DND-41 (cell line): Measurements from ENCODE around the gene MED23.
"Not testable (repeated sequence)": the region's sequence is repeated elsewhere in the genome, so short reads cannot be mapped to it uniquely, and the experiment has no call there.

Experiments used
- ATAC-seq: fragments of 200-7000 bp; cut with Tn5 transposase; 3 replicates; pipeline ENCODE4 v1.9.1; 2021; ENCODE audit warnings: low read depth; ENCODE audit not compliant: insufficient read depth
- DNase-seq: peaks from one replicate; pipeline ENCODE4 v3.0.0-alpha.2; 2020
- H2AFZ ChIP-seq: 2 replicates; pipeline ENCODE4 v1.6.0; 2012; ENCODE audit warnings: low read depth, low read length
- H3K27ac ChIP-seq: 2 replicates; pipeline ENCODE4 v1.5.1; 2012; ENCODE audit warnings: low read length, inconsistent platforms
- H3K27me3 ChIP-seq: fragments of 200-600 bp; sonication (generic); 2 replicates; pipeline ENCODE4 v1.6.0; 2012; ENCODE audit warnings: low read length, mild to moderate bottlenecking, inconsistent platforms; ENCODE audit not compliant: insufficient read depth, poor library complexity
- H3K36me3 ChIP-seq: 2 replicates; pipeline ENCODE4 v1.5.1; 2012; ENCODE audit warnings: low read length, inconsistent platforms; ENCODE audit not compliant: insufficient read depth
- H3K4me1 ChIP-seq: 2 replicates; pipeline ENCODE4 v1.5.1; 2012; ENCODE audit warnings: mild to moderate bottlenecking, low read length; ENCODE audit not compliant: insufficient read depth
- H3K4me2 ChIP-seq: 2 replicates; pipeline ENCODE4 v1.6.0; 2012; ENCODE audit warnings: mild to moderate bottlenecking, moderate library complexity, low read length, inconsistent platforms; ENCODE audit not compliant: insufficient read depth
- H3K4me3 ChIP-seq, 2 experiments: fragments of 200-600 bp in 1 of 2; shearing (Covaris generic) in 1 of 2; 2 replicates each; pipeline ENCODE4 v1.5.1; 2012 to 2016; ENCODE audit warnings: inconsistent platforms in 2 of 2, low read length in 2 of 2, mild to moderate bottlenecking in 2 of 2, low read depth in 1 of 2, moderate library complexity in 1 of 2
- H3K79me2 ChIP-seq: 2 replicates; pipeline ENCODE4 v1.6.0; 2012; ENCODE audit warnings: low read length, inconsistent platforms; ENCODE audit not compliant: insufficient read depth
- H3K9ac ChIP-seq: 2 replicates; pipeline ENCODE4 v1.6.0; 2012; ENCODE audit warnings: low read depth, mild to moderate bottlenecking, inconsistent platforms, low read length, moderate library complexity
- H3K9me3 ChIP-seq: 2 replicates; pipeline ENCODE4 v1.5.1; 2012; ENCODE audit warnings: low read length, moderate library complexity, mild to moderate bottlenecking, inconsistent platforms; ENCODE audit not compliant: insufficient read depth, severe bottlenecking
- H4K20me1 ChIP-seq: 2 replicates; pipeline ENCODE4 v1.6.0; 2012; ENCODE audit warnings: low read length; ENCODE audit not compliant: insufficient read depth
- CTCF ChIP-seq: IDR thresholded peaks from 2 replicates; pipeline ENCODE4 v1.5.1; 2012; ENCODE audit warnings: borderline replicate concordance, low read length, moderate library complexity, mild to moderate bottlenecking; ENCODE audit not compliant: poor library complexity, severe bottlenecking; ENCODE audit errors: extremely low read depth
- EZH2 ChIP-seq: IDR thresholded peaks from 3 replicates; pipeline ENCODE4 v1.6.1; 2012; ENCODE audit warnings: borderline replicate concordance, low read depth, mild to moderate bottlenecking, moderate library complexity, low read length, inconsistent platforms; ENCODE audit not compliant: severe bottlenecking

MED23 gene

GRCh38 chr6:131549811-131550210 lies 78.2 kb downstream of the MED23 start:
- Histone ChIP-seq H3K27me3 (no peaks in the 10 kb centered on the region), H4K20me1 (no peaks in the 10 kb centered on the region), H3K4me3 (no peak overlapping the region), H3K4me2 (no peak overlapping the region), H3K27ac (no peak overlapping the region), H2AFZ (no peak overlapping the region), H3K9me3 (no peaks in the 10 kb centered on the region), H3K9ac (no peak overlapping the region), H3K79me2 (no peaks in the 10 kb centered on the region), H3K36me3 (no peaks in the 10 kb centered on the region), H3K4me1 (no peaks in the 10 kb centered on the region)
- TF ChIP-seq EZH2: no peak
- no peak for TF ChIP-seq CTCF
- DNase-seq: no peak
- no peak for ATAC-seq

- no peak overlapping the region for H3K4me3 ChIP-seq
- H3K79me2 ChIP-seq: no peaks in the 10 kb centered on the region
- H2AFZ ChIP-seq: no peak overlapping the region
- TF ChIP-seq CTCF (no peak), EZH2 (no peak)
- no peaks in the 10 kb centered on the region for H3K9me3 ChIP-seq
- H3K4me2 ChIP-seq: no peak overlapping the region
- ATAC-seq: no peak
- no peaks in the 10 kb centered on the region for H3K4me1 ChIP-seq
- no peak for DNase-seq
- no peaks in the 10 kb centered on the region for H4K20me1 ChIP-seq
- no peak overlapping the region for H3K27ac ChIP-seq
- no peaks in the 10 kb centered on the region for H3K27me3 ChIP-seq
- no peaks in the 10 kb centered on the region for H3K36me3 ChIP-seq
- no peak overlapping the region for H3K9ac ChIP-seq
Measured at GRCh38 chr6:131548441-131548840, 79.6 kb downstream of the MED23 start.

- DNase-seq (no peak), ATAC-seq (no peak)
- Histone ChIP-seq H3K36me3 (no peaks in the 10 kb centered on the region), H3K4me2 (no peak overlapping the region), H3K27ac (no peak overlapping the region), H3K9me3 (no peaks in the 10 kb centered on the region), H3K4me3 (no peak overlapping the region), H3K9ac (no peak overlapping the region), H3K79me2 (no peaks in the 10 kb centered on the region), H2AFZ (no peak overlapping the region), H4K20me1 (no peaks in the 10 kb centered on the region), H3K27me3 (no peaks in the 10 kb centered on the region), H3K4me1 (no peaks in the 10 kb centered on the region)
- TF ChIP-seq CTCF: no peak
- TF ChIP-seq EZH2: no peak
Measured at GRCh38 chr6:131547488-131547887, 80.6 kb downstream of the MED23 start.

GRCh38 chr6:131545317-131545716 lies 82.7 kb downstream of the MED23 start:
- Histone ChIP-seq H3K4me3 (no peak overlapping the region), H3K9me3 (no peaks in the 10 kb centered on the region), H2AFZ (no peak overlapping the region), H3K27me3 (no peaks in the 10 kb centered on the region), H3K79me2 (no peaks in the 10 kb centered on the region), H3K4me1 (no peaks in the 10 kb centered on the region), H3K36me3 (no peaks in the 10 kb centered on the region), H3K4me2 (no peak overlapping the region), H3K9ac (no peak overlapping the region), H3K27ac (no peak overlapping the region), H4K20me1 (no peaks in the 10 kb centered on the region)
- DNase-seq: no peak
- no peak for TF ChIP-seq EZH2
- TF ChIP-seq CTCF: no peak
- ATAC-seq: no peak

- DNase-seq, H3K4me2 ChIP-seq, H3K36me3 ChIP-seq, H3K27me3 ChIP-seq, H3K27ac ChIP-seq, H3K9me3 ChIP-seq, H3K4me3 ChIP-seq, H2AFZ ChIP-seq, H4K20me1 ChIP-seq, H3K79me2 ChIP-seq, H3K9ac ChIP-seq, ATAC-seq: not testable (repeated sequence)
- peaks cover 16% of the 10 kb centered on the region for H3K4me1 ChIP-seq
Measured at GRCh38 chr6:131538615-131539014, 89.4 kb downstream of the MED23 start.
